CD14-positive monocyte (primary cell): ENCODE data around the gene FOXN4. TPM values are rescaled to one million over a fixed set of nuclear protein-coding genes. Genes with fewer than 3 reads are reported as not detected.

Source experiments
- DNase-seq, 3 donors: peaks; one replicate each; pipeline ENCODE4 v3.0.0-alpha.2; 2011 to 2022
- H2AFZ ChIP-seq: 2 replicates; pipeline ENCODE4 v1.6.0; 2012; ENCODE audit warnings: mild to moderate bottlenecking, low read depth, low read length, inconsistent platforms; ENCODE audit not compliant: insufficient read depth, poor library complexity, severe bottlenecking
- H3K27ac ChIP-seq, 2 donors: 1 replicate in 1 of 2; 2 replicates in 1 of 2; pipeline ENCODE4 v1.5.1; 2012 to 2013; ENCODE audit warnings: low read length in 2 of 2, control low read depth in 1 of 2, inconsistent platforms in 1 of 2, low read depth in 1 of 2, mild to moderate bottlenecking in 1 of 2
- H3K27me3 ChIP-seq, 2 donors: one replicate each; pipeline versions ENCODE4 v1.6.0 to v1.6.1; 2011 to 2013; ENCODE audit warnings: low read length in 2 of 2; ENCODE audit not compliant: control insufficient read depth in 2 of 2, insufficient read depth in 2 of 2
- H3K36me3 ChIP-seq, 2 donors: replicated peaks in 1 of 2; 1 replicate in 1 of 2; 2 replicates in 1 of 2; pipeline versions ENCODE4 v1.5.1 to v1.6.1; 2012 to 2013; ENCODE audit warnings: low read length in 2 of 2, control low read depth in 1 of 2, inconsistent platforms in 1 of 2, mild to moderate bottlenecking in 1 of 2; ENCODE audit not compliant: insufficient read depth in 2 of 2, control insufficient read depth in 1 of 2
- H3K4me1 ChIP-seq, 2 donors: 1 replicate in 1 of 2; 2 replicates in 1 of 2; pipeline versions ENCODE4 v1.5.1 to v1.6.1; 2012 to 2013; ENCODE audit warnings: low read length in 2 of 2, control low read depth in 1 of 2, inconsistent platforms in 1 of 2, mild to moderate bottlenecking in 1 of 2, moderate library complexity in 1 of 2; ENCODE audit not compliant: insufficient read depth in 2 of 2, control insufficient read depth in 1 of 2
- H3K4me2 ChIP-seq: replicated peaks from 2 replicates; pipeline ENCODE3; 2012; ENCODE audit warnings: low read length, moderate library complexity, mild to moderate bottlenecking; ENCODE audit not compliant: poor library complexity, severe bottlenecking; ENCODE audit errors: extremely low read depth
- H3K4me3 ChIP-seq, 3 experiments: fragments of 200-600 bp in 1 of 3; sonication (generic) in 1 of 3; replicated peaks in 1 of 3; 1 replicate in 2 of 3; 2 replicates in 1 of 3; pipeline ENCODE4 v1.5.1; 2011 to 2013; ENCODE audit warnings: low read length in 3 of 3, mild to moderate bottlenecking in 3 of 3, control low read depth in 2 of 3, low read depth in 2 of 3, inconsistent platforms in 1 of 3, moderate library complexity in 1 of 3
- H3K79me2 ChIP-seq: 2 replicates; pipeline ENCODE4 v1.6.0; 2012; ENCODE audit warnings: mild to moderate bottlenecking, control low read depth, inconsistent platforms, low read length, moderate library complexity; ENCODE audit not compliant: insufficient read depth
- H3K9ac ChIP-seq: 2 replicates; pipeline ENCODE4 v1.6.0; 2017; ENCODE audit warnings: low read length, mild to moderate bottlenecking; ENCODE audit not compliant: insufficient read depth, poor library complexity, severe bottlenecking
- H3K9me3 ChIP-seq, 2 donors: replicated peaks in 1 of 2; 1 replicate in 1 of 2; 2 replicates in 1 of 2; pipeline versions ENCODE4 v1.5.1 to v1.6.1; 2012 to 2013; ENCODE audit warnings: low read length in 2 of 2, control low read depth in 1 of 2; ENCODE audit not compliant: control insufficient read depth in 1 of 2, insufficient read depth in 1 of 2
- H4K20me1 ChIP-seq: 2 replicates; pipeline ENCODE4 v1.6.0; 2012; ENCODE audit warnings: mild to moderate bottlenecking, low read length, control low read depth, moderate library complexity; ENCODE audit not compliant: insufficient read depth
- H3K27ac Mint-ChIP-seq, 7 donors: one replicate each; pipeline ENCODE4 v1.8.0; 2020; ENCODE audit warnings: mild to moderate bottlenecking in 7 of 7, mixed read lengths in 7 of 7, moderate library complexity in 6 of 7, inconsistent platforms in 2 of 7
- H3K27me3 Mint-ChIP-seq, 3 donors: one replicate each; pipeline ENCODE4 v1.8.0; 2021 to 2022; ENCODE audit warnings: low read depth in 3 of 3, mild to moderate bottlenecking in 3 of 3, mixed read lengths in 3 of 3, moderate library complexity in 3 of 3, inconsistent platforms in 1 of 3
- H3K36me3 Mint-ChIP-seq, 2 donors: one replicate each; pipeline ENCODE4 v1.8.0; 2020; ENCODE audit warnings: mixed read lengths in 2 of 2, inconsistent platforms in 1 of 2, mild to moderate bottlenecking in 1 of 2
- H3K4me1 Mint-ChIP-seq: one replicate; pipeline ENCODE4 v1.8.0; 2020; ENCODE audit warnings: mild to moderate bottlenecking, mixed read lengths
- H3K4me3 Mint-ChIP-seq, 2 donors: one replicate each; pipeline ENCODE4 v1.8.0; 2020; ENCODE audit warnings: mild to moderate bottlenecking in 2 of 2, mixed read lengths in 2 of 2, moderate library complexity in 1 of 2
- H3K9me3 Mint-ChIP-seq, 7 donors: one replicate each; pipeline ENCODE4 v1.8.0; 2020 to 2022; ENCODE audit warnings: mixed read lengths in 7 of 7, mild to moderate bottlenecking in 6 of 7, moderate library complexity in 6 of 7, inconsistent platforms in 2 of 7
- CTCF ChIP-seq: fragments of 200-600 bp; IDR thresholded peaks from one replicate; pipeline ENCODE4 v1.8.0; 2022; ENCODE audit warnings: antibody characterized with exemption, mild to moderate bottlenecking
- WGBS: methylation state at CpG from one replicate; pipeline ENCODE4 v1.1.5; 2013; ENCODE audit warnings: missing lambda C conversion rate; ENCODE audit not compliant: insufficient coverage; 5-methylcytosine and 5-hydroxymethylcytosine counted together
- intact Hi-C, 2 donors: fragments of 100-400 bp; cut with micrococcal nuclease; formaldehyde crosslinking; loops; one replicate each; pipeline versions ENCODE4 v1.15.0 to v1.15.1; 2023
- polyA plus RNA-seq, 3 donors: library from polyadenylated mRNA; depleted of rRNA in 1 of 3; unstranded in 2 of 3; stranded (reverse) in 1 of 3; fragments of 300-500 nt in 2 of 3; fragments of >200 nt in 1 of 3; fragmentation: Illumina TruSeq in 2 of 3; gene quantifications; 1 replicate in 2 of 3; 2 replicates in 1 of 3; pipeline ENCODE4 v1.2.3, GENCODE V29; 2012 to 2021

FOXN4 gene
- polyA plus RNA-seq, 3 donors, result not detected

- Histone ChIP-seq H2AFZ (no peak overlapping the region), H3K27ac (no peak overlapping the region), H3K9ac (no peak overlapping the region), H3K9me3 (no peaks in the 10 kb centered on the region), H3K4me1 (peaks cover 0 to 3% of the 10 kb centered on the region in 2 donors), H3K36me3 (no peaks in the 10 kb centered on the region), H3K79me2 (no peaks in the 10 kb centered on the region), H3K4me3 (no peak overlapping the region), H3K4me2 (no peak overlapping the region), H3K27me3 (no peaks in the 10 kb centered on the region), H4K20me1 (no peaks in the 10 kb centered on the region)
- H3K4me3 Mint-ChIP-seq, result no peak overlapping the region
- 100% methylated on average over 2 of the region's 3 CpGs for WGBS
- peaks cover 0 to 9% (median 9%) of the 10 kb centered on the region in 3 donors for H3K27me3 Mint-ChIP-seq
- peaks cover 3% of the 10 kb centered on the region in 2 donors for H3K36me3 Mint-ChIP-seq
- no peak for DNase-seq
- H3K4me1 Mint-ChIP-seq, result peaks cover under 1% of the 10 kb centered on the region
- intact Hi-C loops, result no loop called here
- H3K9me3 Mint-ChIP-seq, result peaks cover 0 to 6% (median 5%) of the 10 kb centered on the region in 7 donors
- peak overlapping the region in 1 of 7 donors; percentile 4 for H3K27ac Mint-ChIP-seq
- no peak for TF ChIP-seq CTCF
Measured at GRCh38 chr12:109271418-109271817, 37.7 kb downstream of the FOXN4 start.

- WGBS, result 44% methylated on average over 1 of the region's 1 CpG
- Histone ChIP-seq H4K20me1 (no peaks in the 10 kb centered on the region), H3K9ac (no peak overlapping the region), H3K4me3 (no peak overlapping the region), H3K27me3 (no peaks in the 10 kb centered on the region), H3K4me2 (no peak overlapping the region), H3K27ac (no peak overlapping the region), H3K36me3 (peaks cover 0 to under 1% of the 10 kb centered on the region in 2 donors), H2AFZ (no peak overlapping the region), H3K79me2 (no peaks in the 10 kb centered on the region), H3K9me3 (no peaks in the 10 kb centered on the region), H3K4me1 (no peaks in the 10 kb centered on the region)
- no peak for TF ChIP-seq CTCF
- H3K4me1 Mint-ChIP-seq, result no peaks in the 10 kb centered on the region
- intact Hi-C loops, result no loop called here
- H3K27me3 Mint-ChIP-seq, result peaks cover 0 to 9% (median 7%) of the 10 kb centered on the region in 3 donors
- peaks cover 3 to 12% of the 10 kb centered on the region in 2 donors for H3K36me3 Mint-ChIP-seq
- DNase-seq, result no peak
- H3K27ac Mint-ChIP-seq, result no peak overlapping the region
- H3K9me3 Mint-ChIP-seq, result peaks cover 0 to 6% (median 5%) of the 10 kb centered on the region in 7 donors
- H3K4me3 Mint-ChIP-seq, result no peak overlapping the region
Measured at GRCh38 chr12:109270494-109270893, 38.6 kb downstream of the FOXN4 start.
